A172 (cell line): ENCODE results near the gene NSUN6. TPM values are rescaled to one million over a fixed set of nuclear protein-coding genes. Genes with fewer than 3 reads are reported as not detected.

Experiments used
- DNase-seq: peaks from one replicate; pipeline ENCODE4 v3.0.0-alpha.2; 2015; ENCODE audit warnings: low spot score
- total RNA-seq: library from RNA; depleted of rRNA; stranded (reverse); fragments of >200 nt; shearing (Covaris generic); gene quantifications from 2 replicates; pipeline ENCODE4 v1.2.3, GENCODE V29; 2014

Gene NSUN6
- total RNA-seq, 1 experiment from 2014 or later, result 11.9 TPM

DNA sequence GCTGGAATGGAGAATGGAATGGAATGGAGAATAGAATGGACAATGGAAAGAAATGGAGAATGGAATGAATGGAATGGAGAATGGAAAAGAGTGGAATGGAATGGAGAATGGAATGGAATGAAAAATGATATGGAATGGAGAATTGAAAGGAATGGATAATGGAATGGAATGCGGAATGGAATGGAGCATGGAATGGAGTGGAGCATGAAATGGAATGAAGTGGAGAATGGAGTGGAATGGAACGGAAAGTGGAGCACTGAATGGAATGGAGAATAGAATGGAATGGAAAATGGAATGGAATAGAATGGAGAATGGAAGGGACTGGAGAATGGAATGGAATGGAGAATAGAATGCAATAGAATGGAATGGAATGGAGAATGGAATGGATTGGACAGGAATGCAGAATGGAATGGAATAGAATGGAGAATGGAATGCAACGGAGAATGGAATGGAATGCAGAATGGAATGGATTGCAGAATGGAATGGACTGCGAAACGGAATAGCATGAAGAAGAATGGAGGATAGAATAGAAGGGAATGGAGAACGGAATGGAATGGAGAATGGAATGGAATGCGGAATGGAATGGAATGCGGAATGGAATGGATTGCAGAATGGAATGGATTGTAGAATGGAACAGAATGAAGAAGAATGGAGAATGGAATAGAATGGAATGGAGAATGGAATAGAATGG, 89.4 kb downstream of the NSUN6 start:
- no peak for DNase-seq

DNA sequence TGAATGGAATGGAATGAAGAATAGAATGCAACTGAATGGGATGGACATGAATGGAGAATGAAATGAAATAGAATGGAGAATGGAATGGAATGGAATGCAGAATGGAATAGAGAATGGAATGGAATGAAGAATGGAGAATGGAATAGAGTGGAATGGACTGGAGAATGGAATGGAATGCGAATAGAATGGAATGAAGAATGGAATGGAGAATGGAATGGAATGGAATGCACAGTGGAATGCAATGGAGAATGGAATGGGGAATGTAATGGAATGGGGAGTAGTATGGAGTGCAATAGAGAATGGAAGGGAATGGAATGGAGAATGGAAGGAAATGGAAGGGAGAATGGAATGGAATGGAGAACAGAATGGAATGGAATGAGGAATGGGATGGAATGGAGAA, 93.4 kb downstream of the NSUN6 start:
- DNase-seq, result no peak

DNA sequence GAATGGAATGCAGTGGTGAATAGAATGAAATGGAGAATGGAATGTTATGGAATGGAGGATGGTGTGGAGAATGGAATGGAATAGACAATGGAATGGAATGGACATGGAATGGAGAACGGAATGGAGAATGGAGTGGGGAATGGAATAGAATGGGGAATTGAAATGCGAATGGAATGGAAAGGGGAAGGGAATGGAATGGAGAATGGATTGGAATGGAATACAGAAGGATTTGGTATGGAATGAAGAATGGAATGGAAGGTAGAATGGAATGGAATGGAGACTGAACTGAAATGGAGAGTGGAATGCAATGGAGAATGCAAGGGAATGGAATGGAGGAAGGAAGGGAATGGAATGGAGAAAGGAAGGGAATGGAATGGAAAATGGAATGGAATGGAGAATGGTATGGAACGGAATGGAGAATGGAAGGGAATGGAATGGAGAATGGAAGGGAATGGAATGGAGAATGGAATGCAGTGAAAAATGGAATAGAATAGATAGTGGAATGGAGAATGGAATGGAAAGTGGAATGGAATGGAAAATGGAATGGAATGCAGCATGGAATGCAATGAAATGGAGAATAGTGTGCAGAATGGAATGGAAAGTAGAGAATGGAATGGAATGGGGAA, 94.8 kb downstream of the NSUN6 start:
- no peak for DNase-seq

GRCh38 chr10:18554479-18554878, 96.9 kb downstream of the NSUN6 start:
- DNase-seq, result no peak

GRCh38 chr10:18551473-18551872, 99.9 kb downstream of the NSUN6 start:
- no peak for DNase-seq

DNA sequence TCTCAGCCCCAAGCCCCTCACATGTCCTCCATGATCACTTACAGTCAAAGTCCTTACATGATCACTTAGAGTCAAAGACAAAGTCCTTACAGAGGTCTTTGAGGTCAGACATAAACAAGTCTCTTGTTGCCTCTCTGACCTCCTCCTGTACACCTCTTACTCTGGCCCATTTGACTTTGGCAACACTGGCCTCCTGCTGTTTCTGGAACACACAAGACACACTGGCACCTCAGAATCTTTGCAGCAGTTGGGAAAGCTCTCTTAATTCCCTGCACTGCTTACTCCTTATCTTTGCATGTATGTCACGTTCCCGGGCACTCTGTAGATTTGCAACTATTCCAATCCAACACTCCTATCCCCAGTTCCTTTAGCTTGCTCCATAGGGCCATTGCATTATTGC, 102.3 kb downstream of the NSUN6 start:
- no peak for DNase-seq

- no peak for DNase-seq
These were observed 105.6 kb downstream of the NSUN6 start for GRCh38 chr10:18545621-18546305.

GRCh38 chr10:18542832-18543231, 108.6 kb downstream of the NSUN6 start:
- DNase-seq, result no peak

DNA sequence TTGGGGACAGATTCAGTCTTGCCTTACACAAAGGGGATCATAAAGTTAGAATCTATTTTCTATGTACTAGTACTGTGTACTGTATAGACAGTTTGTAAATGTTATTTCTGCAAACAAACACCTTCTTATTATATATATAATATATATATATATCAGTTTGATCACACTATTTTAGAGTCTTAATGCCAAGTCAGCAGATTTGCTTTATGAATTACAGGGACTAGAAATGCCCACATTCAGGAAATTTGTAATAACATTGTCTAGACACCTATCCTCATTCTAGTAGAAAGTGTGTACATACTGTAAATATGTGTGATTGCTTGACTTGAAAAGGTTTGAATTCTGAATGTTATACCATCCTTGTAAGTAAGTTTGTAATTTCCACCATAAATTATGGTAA, 111.2 kb downstream of the NSUN6 start:
- DNase-seq, result no peak

GRCh38 chr10:18539335-18539734, 112.1 kb downstream of the NSUN6 start:
- no peak for DNase-seq

GRCh38 chr10:18533896-18534295, 117.5 kb downstream of the NSUN6 start:
- DNase-seq, result no peak

DNA sequence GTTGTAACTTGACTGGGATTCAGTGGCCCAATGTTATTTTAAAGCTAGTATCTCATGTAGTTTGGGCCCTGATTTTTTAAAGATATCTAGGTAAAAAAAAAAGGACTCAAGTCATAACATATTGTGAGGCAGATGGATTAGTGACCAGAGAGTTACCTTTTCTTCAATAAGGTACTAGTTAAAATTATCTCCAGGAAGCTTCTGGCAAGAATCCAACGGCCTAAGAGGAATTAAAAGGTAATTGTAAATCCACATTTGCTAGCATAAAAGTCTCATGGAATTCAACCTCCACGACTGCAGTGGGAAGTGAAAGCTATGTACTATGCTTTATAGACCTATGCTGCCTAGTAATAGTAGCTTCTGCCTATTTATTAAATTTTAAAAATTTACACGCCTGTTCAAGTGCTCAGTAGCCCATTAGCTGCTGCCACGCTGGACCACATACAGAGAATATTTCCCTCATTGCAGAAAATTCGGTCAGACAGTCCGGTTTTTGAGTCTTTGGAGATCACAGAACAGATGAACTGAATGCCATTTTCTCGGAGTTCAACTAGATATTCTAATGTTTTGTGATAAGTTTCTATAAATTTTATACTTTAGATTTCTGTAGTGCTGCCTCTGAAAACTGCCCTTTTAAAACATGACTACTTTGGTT, 118.4 kb downstream of the NSUN6 start:
- no peak for DNase-seq

DNA sequence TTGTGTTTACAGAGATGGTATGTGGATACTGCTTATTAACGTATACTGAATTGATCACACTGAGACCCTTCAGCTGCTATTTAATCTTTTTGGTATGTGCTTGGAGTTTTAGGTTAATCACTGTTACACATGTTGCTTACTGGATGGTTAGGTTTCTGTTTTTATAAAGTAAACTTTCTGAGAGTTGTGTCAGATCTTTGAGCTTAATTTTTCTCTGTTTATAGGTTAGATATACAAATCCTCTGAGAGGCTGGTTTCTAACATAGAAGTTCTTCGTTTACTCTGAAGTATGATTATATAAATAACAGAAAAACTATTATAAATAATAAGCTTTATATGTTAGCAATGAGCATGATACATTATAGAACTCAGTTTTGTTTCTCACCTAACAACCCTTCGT, 123.1 kb downstream of the NSUN6 start:
- DNase-seq, result no peak

DNA sequence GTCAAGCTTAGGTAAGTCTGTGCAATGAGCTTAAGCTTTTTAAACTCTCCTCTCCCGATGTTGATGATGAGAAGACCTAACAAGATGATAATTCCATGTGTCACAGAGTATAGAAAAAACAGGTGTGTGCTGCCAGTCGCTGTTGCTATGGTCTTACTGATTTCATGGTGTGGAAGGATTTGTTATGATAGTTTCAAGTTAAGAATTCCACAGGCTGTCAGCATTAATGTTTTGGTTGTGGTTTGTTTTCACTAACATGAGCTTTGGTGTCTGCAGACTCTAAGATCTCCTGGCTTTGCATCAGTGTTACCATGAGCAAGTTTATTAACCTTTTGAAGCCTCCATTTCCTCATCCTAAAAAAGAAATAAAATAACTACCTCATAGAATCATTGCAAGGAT, 123.7 kb downstream of the NSUN6 start:
- no peak for DNase-seq

DNA sequence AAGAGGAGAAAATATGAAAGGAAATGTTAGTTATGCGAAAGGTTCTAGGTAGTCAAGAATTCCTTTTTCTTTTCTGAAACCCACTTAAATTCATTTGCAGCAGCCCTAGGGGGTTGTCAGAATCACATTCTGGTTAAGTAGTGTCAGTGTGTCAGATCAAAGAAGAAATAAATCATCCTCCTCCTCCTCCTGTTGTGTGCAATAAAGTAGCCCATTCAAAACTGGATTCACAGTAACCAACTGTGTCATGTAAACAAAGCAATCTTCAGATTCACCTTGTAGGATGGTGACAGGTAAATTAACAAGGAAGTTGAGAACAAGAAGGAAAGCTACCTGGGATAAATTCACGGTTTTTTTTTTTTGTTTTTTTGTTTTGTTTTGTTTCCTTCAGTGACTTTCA, 127.5 kb downstream of the NSUN6 start:
- no peak for DNase-seq

GRCh38 chr10:18523025-18523424, 128.4 kb downstream of the NSUN6 start:
- no peak for DNase-seq

DNA sequence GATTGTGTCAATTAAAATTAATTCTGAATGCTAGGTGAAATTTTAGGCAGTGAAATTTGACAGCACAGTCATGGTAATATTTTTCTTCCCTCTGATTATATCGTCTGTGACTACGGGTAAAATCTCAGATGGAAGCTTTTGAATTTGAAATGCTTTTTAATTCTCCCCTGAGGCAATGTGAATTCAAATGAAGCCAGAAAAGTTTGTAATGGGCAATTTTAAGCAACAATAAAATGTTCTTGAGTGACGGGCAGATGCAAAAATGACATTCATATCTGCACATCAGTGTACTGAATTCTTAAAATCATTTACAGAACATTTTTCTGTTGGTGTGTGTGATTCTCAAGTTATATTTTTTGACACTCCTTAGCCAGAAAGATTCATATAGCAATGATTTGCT, 134.5 kb downstream of the NSUN6 start:
- DNase-seq, result no peak

DNA sequence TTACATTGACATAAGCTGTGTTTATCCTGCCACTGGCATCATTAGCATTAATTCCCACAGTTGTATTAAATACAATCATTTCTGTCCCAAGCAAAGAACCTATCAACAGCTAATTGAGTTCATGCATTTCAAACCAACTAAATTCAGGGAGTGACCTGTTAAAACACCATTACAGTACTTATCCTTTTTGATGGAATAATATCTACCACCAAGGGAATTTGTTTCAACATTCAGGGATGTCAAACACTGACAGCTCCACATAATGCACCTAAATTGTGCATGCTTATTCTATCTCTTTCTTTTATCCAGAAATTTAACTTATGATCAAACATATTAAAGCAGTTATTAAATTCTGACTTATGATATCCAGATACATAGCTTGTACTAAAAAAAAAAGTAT, 136.8 kb downstream of the NSUN6 start:
- DNase-seq, result no peak

DNA sequence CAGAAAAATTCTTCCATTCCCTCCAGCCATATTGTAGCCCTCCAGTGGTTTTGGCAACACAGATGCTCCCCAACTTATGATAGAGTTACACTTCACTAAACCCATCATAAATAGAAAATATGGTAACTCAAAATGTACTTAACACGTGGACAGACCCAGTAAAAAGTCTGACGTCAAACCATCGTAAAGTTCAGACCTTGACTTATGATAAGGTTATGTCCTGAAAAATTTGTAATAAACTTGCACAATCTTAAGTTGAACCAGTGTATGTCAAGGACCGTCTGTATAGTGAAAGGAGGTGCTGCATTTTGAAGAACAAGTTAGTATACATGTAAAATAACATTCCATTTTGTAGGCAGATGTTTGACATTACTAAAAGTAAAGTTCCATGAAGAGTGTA, 142.8 kb downstream of the NSUN6 start:
- DNase-seq, result no peak

DNA sequence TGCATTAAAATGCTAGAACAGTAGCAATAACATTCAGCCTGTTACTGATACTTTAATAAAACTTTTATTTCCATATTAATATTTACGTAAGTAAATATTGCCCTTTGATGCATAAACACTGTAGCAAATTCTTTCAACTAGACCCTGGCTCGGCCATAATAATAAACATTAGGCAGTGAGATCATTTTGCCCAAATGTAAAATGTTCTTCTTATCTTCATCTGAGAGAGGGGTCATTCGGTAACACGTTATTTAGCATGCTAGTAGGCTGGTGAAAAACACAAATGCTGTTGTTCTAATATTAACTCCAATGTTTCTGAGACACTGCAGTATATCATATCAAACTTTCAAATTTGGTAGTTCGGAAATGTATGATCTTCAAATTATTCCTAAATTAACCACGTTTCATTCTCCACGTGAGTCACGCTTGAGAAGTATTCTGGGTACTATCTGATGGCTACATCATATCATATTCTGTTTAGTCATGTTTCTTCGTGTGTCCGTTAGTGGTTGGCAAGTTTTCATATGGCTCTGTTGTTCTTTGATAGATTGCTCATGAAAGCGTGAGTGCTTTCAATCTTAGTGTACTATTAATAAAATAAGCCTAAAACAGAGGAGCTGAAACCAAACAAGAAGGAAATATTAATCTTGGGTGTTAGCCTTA, 145.8 kb downstream of the NSUN6 start:
- no peak for DNase-seq

GRCh38 chr10:18504161-18504560, 147.2 kb downstream of the NSUN6 start:
- no peak for DNase-seq

- no peak for DNase-seq
These were observed 149.8 kb downstream of the NSUN6 start for GRCh38 chr10:18501629-18502028.
